Retinal pigment epithelial cell (primary cell): Measurements from ENCODE around the gene VEGFB.

Experiments used
- DNase-seq: peaks from one replicate; pipeline ENCODE4 v3.0.0-alpha.2; 2010; ENCODE audit warnings: low read depth
- H3K4me3 ChIP-seq: 2 replicates; pipeline ENCODE4 v1.5.1; 2011; ENCODE audit warnings: mild to moderate bottlenecking, low read length, control low read depth, moderate library complexity
- CTCF ChIP-seq: conservative IDR thresholded peaks from 2 replicates; pipeline ENCODE4 v1.5.1; 2011; ENCODE audit warnings: low read depth, low read length, control low read depth, inconsistent platforms

VEGFB gene

GRCh38 chr11:64278576-64279190 is 44.3 kb downstream of the VEGFB start:
- no peak for DNase-seq
- no peak overlapping the region for H3K4me3 ChIP-seq
- no peak for TF ChIP-seq CTCF

- no peak overlapping the region for H3K4me3 ChIP-seq
- TF ChIP-seq CTCF, result no peak
- no peak for DNase-seq
These were observed 47.8 kb downstream of the VEGFB start for GRCh38 chr11:64281957-64282770.

GRCh38 chr11:64283092-64283491 is 48.7 kb downstream of the VEGFB start:
- TF ChIP-seq CTCF, result no peak
- H3K4me3 ChIP-seq, result no peak overlapping the region
- DNase-seq, result no peak

GRCh38 chr11:64284048-64284961 is 49.9 kb downstream of the VEGFB start, which contains the start of gene BAD:
Gene BAD (minus strand): TSS chr11:64284665. CDS start chr11:64284368, 297 bp downstream.
- H3K4me3 ChIP-seq, result peak within 1 kb of the TSS; percentile 74
- TF ChIP-seq CTCF, result no peak
- DNase-seq, result peak; percentile 68

- no peak for DNase-seq
- no peak for TF ChIP-seq CTCF
- H3K4me3 ChIP-seq, result peak within 1 kb of the TSS; percentile 74
These were observed 50.8 kb downstream of the VEGFB start, which contains the start of gene GPR137 for GRCh38 chr11:64284962-64285884. Gene GPR137 (plus strand): TSS chr11:64285848. CDS start chr11:64286525, 677 bp downstream.
